ENCODE data around the gene RRAGD. TPM values are rescaled to one million over a fixed set of nuclear protein-coding genes. Genes with fewer than 3 reads are reported as not detected.

RRAGD gene
- total RNA-seq, 1 experiment from 2014 or later = 8.3 TPM

- in situ Hi-C loops (cut with HindIII; ENCODE audit: low pct_unique_long_range_greater_than_20kb, low sequenced_read_pairs) = no loop called here
- no peak for DNase-seq (ENCODE audit: low read depth)
Observed at GRCh38 chr6:89317067-89317466, 95.0 kb downstream of the RRAGD start.

GRCh38 chr6:89315249-89315885 lies 96.7 kb downstream of the RRAGD start, which contains the start of gene GABRR2:
TSS of gene GABRR2 (minus strand) at chr6:89315299. CDS start at chr6:89315165, 134 bp downstream.
- no peak for DNase-seq (ENCODE audit: low read depth)
- in situ Hi-C loops (cut with HindIII; ENCODE audit: low pct_unique_long_range_greater_than_20kb, low sequenced_read_pairs) = no loop called here

GRCh38 chr6:89314692-89315091 lies 97.4 kb downstream of the RRAGD start:
- in situ Hi-C loops (cut with HindIII; ENCODE audit: low pct_unique_long_range_greater_than_20kb, low sequenced_read_pairs) = no loop called here

More at GRCh38 chr6:89314692-89315091, 97.4 kb downstream of the RRAGD start:
- no peak for DNase-seq (ENCODE audit: low read depth)

Other genes starting within 250 kb of the RRAGD start
- gene GABRR1, start 194.9 kb downstream of the RRAGD start, total RNA-seq (2014; rRNA removed; shearing (Covaris generic); ENCODE audit: low replicate concordance) = 0.61 TPM in 1 of 2 replicates, not detected in the other
- gene GABRR2, start 97.0 kb downstream of the RRAGD start, total RNA-seq (2014; rRNA removed; shearing (Covaris generic); ENCODE audit: low replicate concordance) = not detected in 2 replicates
- gene UBE2J1, start 59.6 kb downstream of the RRAGD start, total RNA-seq (2014; rRNA removed; shearing (Covaris generic); ENCODE audit: low replicate concordance) = 26.9 and 33.1 TPM in 2 replicates
- gene ANKRD6, start 20.9 kb upstream of the RRAGD start, total RNA-seq (2014; rRNA removed; shearing (Covaris generic); ENCODE audit: low replicate concordance) = 12.5 and 16.9 TPM in 2 replicates
- 4.6 and 4.7 TPM in 2 replicates for gene LYRM2, start 226.5 kb upstream of the RRAGD start, total RNA-seq (2014; rRNA removed; shearing (Covaris generic); ENCODE audit: low replicate concordance)